ENCODE results near the gene TSHZ1.

Gene TSHZ1

DNA sequence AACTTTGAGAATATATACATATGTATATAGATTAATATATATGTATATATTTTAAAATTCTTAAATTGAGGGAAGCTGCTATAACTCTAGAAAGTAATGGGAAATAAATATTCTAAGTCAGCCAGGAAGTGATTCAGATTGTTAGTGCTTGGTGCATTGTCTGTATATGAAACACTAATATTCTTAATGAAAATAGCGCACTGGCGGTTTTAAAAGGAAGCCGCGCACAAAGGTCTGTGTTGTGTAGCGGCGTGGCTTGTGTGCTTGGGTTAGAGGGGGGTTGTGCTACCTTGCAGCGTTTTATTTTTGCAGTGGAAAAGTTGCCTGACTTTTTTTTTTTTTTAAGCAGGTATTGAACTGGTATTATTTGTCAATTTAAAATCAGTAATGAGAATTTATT lies 11.3 kb downstream of the TSHZ1 start:
- no peak for DNase-seq

DNA sequence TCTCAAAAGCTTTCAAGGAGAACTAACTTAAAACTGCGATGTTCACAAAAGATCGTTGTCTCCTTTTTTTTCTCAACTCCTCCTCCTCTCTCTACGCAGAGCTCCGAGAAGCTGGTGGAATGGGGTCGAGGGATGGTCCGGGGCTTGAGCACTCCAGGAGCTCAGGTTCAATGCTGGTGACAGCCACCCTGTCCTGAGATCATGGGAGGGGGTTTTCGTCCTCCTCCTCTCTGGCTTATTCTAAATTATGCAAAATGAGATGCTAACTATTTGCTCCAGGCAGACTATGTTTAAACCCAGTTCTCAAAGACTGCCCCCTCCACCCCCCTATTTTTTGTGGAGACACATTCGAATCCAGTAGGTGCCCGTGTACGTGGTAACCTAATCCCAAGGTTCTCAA lies 11.8 kb downstream of the TSHZ1 start:
- DNase-seq = no peak

DNA sequence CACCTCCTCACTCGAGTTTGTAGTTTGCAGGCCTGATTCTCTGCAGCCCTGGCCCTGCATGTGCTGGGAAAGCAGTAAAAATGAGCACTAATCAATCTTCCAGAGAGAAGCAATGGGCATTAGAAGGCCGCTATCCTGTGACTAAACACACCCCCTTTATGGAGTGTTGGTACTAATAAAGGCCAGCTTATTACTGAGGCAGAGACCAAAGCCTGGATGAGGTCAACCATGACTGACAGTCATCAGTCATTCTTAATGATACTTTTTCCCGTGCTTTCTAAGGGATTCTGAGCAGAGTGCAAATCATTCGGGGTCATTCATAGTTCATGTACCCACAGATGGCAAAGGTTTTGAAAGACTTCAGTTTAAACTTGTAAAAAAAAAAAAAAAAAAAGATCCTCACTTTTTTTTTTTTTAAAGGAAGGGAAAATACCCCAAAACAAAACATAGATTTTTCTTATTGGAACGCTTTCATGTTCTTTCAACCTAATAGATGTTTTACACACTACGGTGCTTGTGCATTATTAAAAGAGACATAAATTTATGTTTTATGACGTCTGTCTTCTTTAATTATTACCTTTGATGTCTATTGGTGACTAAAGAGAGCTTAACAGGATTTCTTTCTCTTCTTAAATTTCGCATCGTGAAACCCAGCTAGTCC lies 13.2 kb downstream of the TSHZ1 start:
- no peak for DNase-seq

DNA sequence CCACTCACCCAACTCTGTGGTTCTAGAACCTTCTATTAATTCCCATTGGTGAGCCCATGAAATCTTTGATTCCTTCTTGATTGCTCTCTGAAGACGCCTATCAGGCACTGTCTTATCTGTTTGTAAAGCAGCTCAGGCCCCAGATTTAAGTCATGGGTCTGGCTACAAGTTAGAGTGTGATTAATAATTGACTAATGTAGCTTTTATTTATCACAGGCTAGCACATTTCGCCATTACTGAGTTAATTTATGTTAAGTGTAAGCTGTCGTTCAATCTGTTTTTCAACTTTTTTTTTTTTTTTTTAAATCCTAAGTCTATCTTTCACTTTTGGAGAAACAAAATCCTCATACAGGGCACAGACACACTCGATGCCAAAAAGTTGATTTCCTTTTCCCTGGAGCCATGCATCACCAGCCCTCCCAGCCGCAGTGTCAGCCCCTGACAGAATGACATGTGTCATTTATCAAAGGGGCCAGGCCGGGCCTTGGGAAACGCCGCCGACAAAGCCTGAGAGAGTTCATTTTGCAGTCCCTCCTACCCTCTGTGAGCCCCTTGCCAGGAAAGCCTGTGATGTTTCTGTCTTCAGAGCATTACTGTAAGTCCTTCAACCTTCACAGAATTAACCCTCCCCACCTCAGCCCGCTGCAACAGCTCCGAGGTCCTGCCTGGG lies 15.8 kb downstream of the TSHZ1 start:
- no peak for DNase-seq

DNA sequence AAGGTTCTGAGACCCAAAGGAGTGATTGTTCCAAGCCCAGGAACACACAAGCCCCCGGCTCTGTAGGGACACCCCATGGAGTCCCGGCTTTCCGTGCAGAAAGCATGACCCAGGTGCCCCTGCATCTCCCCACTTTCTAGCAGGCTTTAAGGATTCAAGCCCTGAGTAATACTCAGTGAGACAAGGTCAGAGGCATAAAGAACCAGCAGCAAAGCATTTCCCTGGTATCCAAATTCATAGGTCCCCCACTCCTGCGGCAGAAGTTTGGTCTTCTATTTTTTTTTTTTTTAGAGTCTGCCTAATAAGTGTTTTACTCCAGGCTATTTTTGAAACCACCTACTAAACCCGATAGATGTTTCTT lies 16.3 kb downstream of the TSHZ1 start:
- no peak for DNase-seq

GRCh38 chr18:75227535-75228296 lies 17.1 kb downstream of the TSHZ1 start:
- no peak for DNase-seq

DNA sequence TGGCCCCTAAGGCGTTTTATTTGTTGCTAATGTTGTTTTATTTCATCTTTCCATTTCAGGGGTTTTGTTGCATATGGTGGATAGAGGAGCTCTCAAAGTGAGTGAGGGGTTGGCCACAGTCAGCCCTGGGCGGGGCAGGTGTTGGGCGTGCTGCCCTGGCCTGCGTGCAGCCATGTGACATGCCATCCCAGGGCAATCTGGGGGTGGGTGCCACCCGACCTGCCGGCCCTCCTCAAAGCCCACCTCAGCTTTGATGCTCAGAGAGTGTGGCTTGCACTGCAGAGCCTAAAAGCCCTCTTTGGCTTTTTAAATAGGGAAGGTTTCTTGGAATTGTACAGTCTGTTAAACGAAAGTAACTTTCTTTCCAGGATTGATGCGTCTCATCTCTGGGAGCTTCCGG lies 18.4 kb downstream of the TSHZ1 start:
- no peak for DNase-seq

DNA sequence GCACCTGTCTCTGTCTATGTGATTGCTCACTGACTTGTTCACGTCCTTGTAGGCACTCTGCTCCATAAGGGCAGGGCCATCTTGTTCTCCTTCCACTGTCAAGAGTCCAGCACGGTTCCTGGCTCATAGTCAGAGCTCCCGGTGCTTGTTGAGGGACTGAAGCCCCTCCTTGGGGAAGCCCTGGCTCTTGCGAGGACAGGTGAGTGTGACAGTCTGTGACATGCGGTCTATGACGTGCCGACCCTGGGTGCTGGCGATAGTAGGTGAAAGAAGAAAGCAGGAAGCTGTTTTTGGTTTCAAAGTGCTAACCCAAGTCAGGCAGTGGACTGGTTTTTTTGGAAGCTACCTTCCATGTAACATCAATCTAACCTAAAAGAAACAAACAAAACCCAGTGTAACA lies 18.8 kb downstream of the TSHZ1 start:
- no peak for DNase-seq

GRCh38 chr18:75230163-75231052 lies 19.8 kb downstream of the TSHZ1 start:
- no peak for DNase-seq

DNA sequence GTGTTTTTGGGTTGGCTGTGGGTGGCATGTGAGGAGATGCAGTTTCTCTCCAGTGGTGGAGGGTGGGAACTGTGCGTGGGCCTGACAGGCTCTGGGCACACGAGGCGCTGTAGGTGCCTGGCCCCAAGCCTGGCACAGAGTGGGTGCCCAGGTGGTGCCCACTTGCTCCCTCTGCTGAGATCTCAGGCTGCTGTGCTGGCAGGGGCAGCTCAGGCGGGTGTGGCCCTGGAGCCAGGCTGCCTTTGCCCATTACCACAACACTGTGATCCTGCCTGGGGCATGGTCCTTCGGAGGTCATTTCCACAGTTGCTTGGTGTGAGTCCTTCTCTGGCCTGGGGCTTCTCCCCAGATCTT lies 20.4 kb downstream of the TSHZ1 start:
- no peak for DNase-seq

- no peak for DNase-seq
These were observed 24.3 kb downstream of the TSHZ1 start for GRCh38 chr18:75234901-75235300.

- DNase-seq = no peak
These were observed 25.3 kb downstream of the TSHZ1 start for GRCh38 chr18:75235896-75236295.

DNA sequence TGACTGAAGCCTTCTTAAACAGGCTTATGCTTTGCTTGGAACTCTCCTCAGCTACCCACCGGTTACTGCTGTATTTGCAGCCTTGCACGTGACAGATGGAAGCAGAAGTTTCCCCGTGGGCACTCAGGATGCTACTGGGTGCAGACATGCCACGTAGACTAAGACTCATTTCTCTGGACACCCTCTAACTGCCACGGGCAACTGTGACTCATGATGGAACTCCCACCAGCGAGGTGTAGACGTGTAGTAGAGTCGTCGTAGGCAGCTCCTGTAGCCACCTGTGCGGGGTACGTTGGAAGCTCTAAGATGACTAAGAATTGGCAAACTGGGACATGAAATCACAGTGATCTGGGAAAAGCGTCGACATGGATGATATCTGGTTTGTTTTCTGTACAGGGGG lies 27.5 kb downstream of the TSHZ1 start:
- DNase-seq = no peak

- no peak for DNase-seq
These were observed 28.2 kb downstream of the TSHZ1 start for GRCh38 chr18:75238786-75239185.

- no peak for DNase-seq
These were observed 29.8 kb downstream of the TSHZ1 start for GRCh38 chr18:75240433-75240832.

DNA sequence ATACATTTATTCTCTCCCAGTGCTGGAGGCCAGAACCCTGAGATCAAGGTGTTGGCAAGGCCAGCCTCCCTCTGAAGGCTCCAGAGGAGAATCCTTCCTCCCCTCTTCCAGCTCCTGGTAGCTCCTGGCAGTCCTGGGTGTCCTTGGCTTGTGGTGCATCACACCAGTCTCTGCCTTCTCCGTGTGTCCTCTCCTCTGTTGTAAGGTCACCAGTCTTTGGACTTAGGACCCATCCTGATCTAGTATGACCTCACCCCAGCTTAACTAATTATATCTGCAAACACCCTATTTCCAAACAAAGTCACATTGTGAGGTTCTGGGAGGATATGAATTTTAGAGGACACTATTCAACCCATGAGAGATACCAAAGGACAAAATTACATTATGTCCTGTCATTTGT lies 31.1 kb downstream of the TSHZ1 start:
- DNase-seq = no peak

DNA sequence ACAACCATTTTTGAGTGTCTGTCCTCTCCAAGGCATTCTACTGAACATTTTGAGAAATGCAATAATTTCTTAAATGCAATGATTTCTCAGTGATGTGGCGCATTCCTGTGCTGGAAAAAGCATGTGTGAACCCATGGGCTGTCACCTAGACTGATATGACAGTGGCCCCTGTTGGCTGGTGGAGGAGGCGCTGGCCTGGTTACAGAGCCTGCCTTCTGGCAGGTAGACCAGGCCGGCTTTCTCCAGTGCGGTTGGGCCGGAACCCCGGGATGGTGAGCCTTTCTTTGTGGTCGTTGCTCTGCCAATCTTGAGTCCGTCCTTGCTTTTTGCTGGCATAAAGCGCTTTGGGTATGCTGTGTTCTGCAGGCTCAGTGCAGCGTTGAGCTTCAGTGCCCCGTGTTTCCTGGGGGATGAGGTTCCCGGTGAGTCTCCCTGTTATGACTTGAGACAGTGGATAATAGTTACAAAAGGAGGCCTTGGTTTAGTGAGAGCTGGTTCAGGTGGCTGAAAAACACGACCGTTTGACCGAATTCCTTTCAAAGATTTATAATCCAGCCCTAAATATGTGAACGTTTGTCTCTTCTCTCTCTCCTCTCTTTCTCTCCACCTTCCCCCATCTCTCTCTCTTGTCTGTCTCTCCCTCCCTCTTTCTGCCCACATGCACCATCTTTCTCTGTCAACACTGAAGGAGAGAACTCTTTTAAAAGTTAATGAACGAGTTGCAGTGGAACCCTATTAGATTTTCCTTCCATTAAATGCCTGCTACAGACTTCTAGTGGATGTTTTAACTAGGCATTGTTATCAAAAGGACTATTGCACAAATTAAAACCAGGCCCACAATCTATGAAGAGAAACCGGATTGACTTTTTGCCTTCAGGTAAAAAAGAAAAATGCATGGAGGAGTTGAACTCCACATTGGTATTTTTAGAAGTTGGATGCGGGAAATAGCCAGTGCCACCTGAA lies 34.0 kb downstream of the TSHZ1 start:
- no peak for DNase-seq

GRCh38 chr18:75246721-75247610 lies 36.4 kb downstream of the TSHZ1 start:
- no peak for DNase-seq

- peak; percentile 45 for DNase-seq
These were observed 37.2 kb downstream of the TSHZ1 start for GRCh38 chr18:75247611-75248421.

All from central memory CD4-positive, alpha-beta T cell (primary cell).